ENCODE data around the gene GNB1L.

The GNB1L gene

GRCh38 chr22:19755145-19755710 lies 99.4 kb downstream of the GNB1L start:
- no peak for DNase-seq (ENCODE audit: low read depth in 1 of 2, low spot score in 1 of 2)

- no peak for DNase-seq (ENCODE audit: low read depth in 1 of 2, low spot score in 1 of 2)
Measured at GRCh38 chr22:19754701-19755144, 100.0 kb downstream of the GNB1L start.

- DNase-seq (ENCODE audit: low read depth in 1 of 2, low spot score in 1 of 2) = no peak
Measured at GRCh38 chr22:19753996-19754700, 100.5 kb downstream of the GNB1L start.

- no peak for DNase-seq (ENCODE audit: low read depth in 1 of 2, low spot score in 1 of 2)
Measured at GRCh38 chr22:19753090-19753842, 101.4 kb downstream of the GNB1L start.

- no peak for DNase-seq (ENCODE audit: low read depth in 1 of 2, low spot score in 1 of 2)
Measured at GRCh38 chr22:19751497-19752245, 103.0 kb downstream of the GNB1L start.

- DNase-seq (ENCODE audit: low read depth in 1 of 2, low spot score in 1 of 2) = no peak
Measured at GRCh38 chr22:19750507-19751490, 103.9 kb downstream of the GNB1L start.

- DNase-seq (ENCODE audit: low read depth in 1 of 2, low spot score in 1 of 2) = no peak
Measured at GRCh38 chr22:19749876-19750275, 104.8 kb downstream of the GNB1L start.

GRCh38 chr22:19748991-19749664 lies 105.5 kb downstream of the GNB1L start:
- DNase-seq (ENCODE audit: low read depth in 1 of 2, low spot score in 1 of 2) = no peak

GRCh38 chr22:19748139-19748538 lies 106.5 kb downstream of the GNB1L start:
- no peak for DNase-seq (ENCODE audit: low read depth in 1 of 2, low spot score in 1 of 2)

GRCh38 chr22:19747551-19747950 lies 107.1 kb downstream of the GNB1L start:
- no peak for DNase-seq (ENCODE audit: low read depth in 1 of 2, low spot score in 1 of 2)

GRCh38 chr22:19746726-19747125 lies 107.9 kb downstream of the GNB1L start:
- DNase-seq (ENCODE audit: low read depth in 1 of 2, low spot score in 1 of 2) = no peak

GRCh38 chr22:19745155-19746101 lies 109.2 kb downstream of the GNB1L start:
- DNase-seq (ENCODE audit: low read depth in 1 of 2, low spot score in 1 of 2) = no peak

GRCh38 chr22:19744350-19745006 lies 110.2 kb downstream of the GNB1L start:
- no peak for DNase-seq (ENCODE audit: low read depth in 1 of 2, low spot score in 1 of 2)

GRCh38 chr22:19743651-19744050 lies 111.0 kb downstream of the GNB1L start:
- DNase-seq (ENCODE audit: low read depth in 1 of 2, low spot score in 1 of 2) = no peak

GRCh38 chr22:19743081-19743480 lies 111.6 kb downstream of the GNB1L start:
- no peak for DNase-seq (ENCODE audit: low read depth in 1 of 2, low spot score in 1 of 2)

- no peak for DNase-seq (ENCODE audit: low read depth in 1 of 2, low spot score in 1 of 2)
Measured at GRCh38 chr22:19742160-19743066, 112.3 kb downstream of the GNB1L start.

- no peak for DNase-seq (ENCODE audit: low read depth in 1 of 2, low spot score in 1 of 2)
Measured at GRCh38 chr22:19741053-19741452, 113.6 kb downstream of the GNB1L start.
